DMS153 treated with DMSO at 0.1 percent for 48 hours (cell line): ENCODE measurements around the gene GGACT.

Source experiments
- DNase-seq: peaks from one replicate; lab custom pipeline; 2025; ENCODE audit not compliant: unreplicated experiment; lab: John Stamatoyannopoulos, UW

The GGACT gene

GRCh38 chr13:100515410-100515800 lies 73.2 kb downstream of the GGACT start:
- no peak for DNase-seq

- peak; percentile 92 for DNase-seq
Measured at GRCh38 chr13:100514788-100515409, 73.7 kb downstream of the GGACT start.

GRCh38 chr13:100513987-100514670 lies 74.5 kb downstream of the GGACT start:
- DNase-seq, result peak; percentile 19

GRCh38 chr13:100513171-100513570 lies 75.4 kb downstream of the GGACT start:
- no peak for DNase-seq

GRCh38 chr13:100512422-100512821 lies 76.2 kb downstream of the GGACT start:
- no peak for DNase-seq

- no peak for DNase-seq
Measured at GRCh38 chr13:100511466-100511865, 77.1 kb downstream of the GGACT start.

- no peak for DNase-seq
Measured at GRCh38 chr13:100510208-100510957, 78.2 kb downstream of the GGACT start.

GRCh38 chr13:100508996-100509395 lies 79.6 kb downstream of the GGACT start:
- no peak for DNase-seq

- peak; percentile 37 for DNase-seq
Measured at GRCh38 chr13:100508455-100508854, 80.1 kb downstream of the GGACT start.

- peak; percentile 44 for DNase-seq
Measured at GRCh38 chr13:100506600-100507422, 81.8 kb downstream of the GGACT start.

- no peak for DNase-seq
Measured at GRCh38 chr13:100506154-100506553, 82.4 kb downstream of the GGACT start.

GRCh38 chr13:100503622-100504021 lies 85.0 kb downstream of the GGACT start:
- no peak for DNase-seq

GRCh38 chr13:100502446-100502845 lies 86.1 kb downstream of the GGACT start:
- DNase-seq, result no peak

GRCh38 chr13:100497389-100497788 lies 91.2 kb downstream of the GGACT start:
- DNase-seq, result no peak

GRCh38 chr13:100495455-100495854 lies 93.1 kb downstream of the GGACT start:
- DNase-seq, result no peak

- DNase-seq, result no peak
Measured at GRCh38 chr13:100493418-100493817, 95.2 kb downstream of the GGACT start.

GRCh38 chr13:100491164-100491842 lies 97.3 kb downstream of the GGACT start:
- peak; percentile 80 for DNase-seq

- peak; percentile 80 for DNase-seq
Measured at GRCh38 chr13:100490692-100491091, 97.9 kb downstream of the GGACT start.

- DNase-seq, result no peak
Measured at GRCh38 chr13:100485265-100485664, 103.3 kb downstream of the GGACT start.

- DNase-seq, result no peak
Measured at GRCh38 chr13:100484702-100485101, 103.9 kb downstream of the GGACT start.
